Activated T-cell treated with anti-CD3 and anti-CD28 coated beads, Interleukin-2, amount 50 U/mL, for 72 hours (primary cell): ENCODE results near the gene RBMS3. TPM values are rescaled to one million over a fixed set of nuclear protein-coding genes. Genes with fewer than 3 reads are reported as not detected.
"Not testable (repeated sequence)": the region's sequence is repeated elsewhere in the genome, so short reads cannot be mapped to it uniquely, and the experiment has no call there.

ENCODE experiments used
- ATAC-seq, 2 donors: fragments of 150-1000 bp; cut with Tn5 transposase; replicated peaks in 1 of 2; 2 replicates each; pipeline ENCODE4 v1.10.0; 2021; ENCODE audit warnings: moderate library complexity in 2 of 2, mild to moderate bottlenecking in 1 of 2
- DNase-seq, 2 donors: peaks; one replicate each; pipeline ENCODE4 v3.0.0; 2021 to 2022; ENCODE audit warnings: mixed read lengths in 1 of 2
- H3K27ac Mint-ChIP-seq: one replicate; pipeline ENCODE4 v1.8.0; 2022; ENCODE audit warnings: mild to moderate bottlenecking, moderate library complexity, mixed read lengths
- H3K27me3 Mint-ChIP-seq: one replicate; pipeline ENCODE4 v1.8.0; 2022; ENCODE audit warnings: low read depth, mixed read lengths
- H3K36me3 Mint-ChIP-seq, 2 donors: one replicate each; pipeline ENCODE4 v1.8.0; 2022; ENCODE audit warnings: mixed read lengths in 2 of 2, mild to moderate bottlenecking in 1 of 2; ENCODE audit not compliant: insufficient read depth in 2 of 2
- H3K4me1 Mint-ChIP-seq: one replicate; pipeline ENCODE4 v1.8.0; 2022; ENCODE audit warnings: low read depth, mixed read lengths
- H3K4me3 Mint-ChIP-seq, 2 donors: one replicate each; pipeline ENCODE4 v1.8.0; 2022; ENCODE audit warnings: mild to moderate bottlenecking in 2 of 2, mixed read lengths in 2 of 2, moderate library complexity in 2 of 2
- H3K9me3 Mint-ChIP-seq, 2 donors: one replicate each; pipeline ENCODE4 v1.8.0; 2022; ENCODE audit warnings: mixed read lengths in 2 of 2
- total RNA-seq, 2 donors: library from RNA; stranded (reverse); gene quantifications; one replicate each; pipeline ENCODE4 v1.2.3, GENCODE V29; 2022

Gene RBMS3
- total RNA-seq, 2 donors from 2014 or later: 2.5 to 3.0 TPM

GRCh38 chr3:29796808-29797207 is 515.9 kb downstream of the RBMS3 start:
- DNase-seq (no peak), ATAC-seq (no peak)
- Mint-ChIP-seq H3K4me1 (no peaks in the 10 kb centered on the region), H3K27ac (no peak overlapping the region), H3K36me3 (no peaks in the 10 kb centered on the region), H3K4me3 (no peak overlapping the region), H3K9me3 (no peaks in the 10 kb centered on the region), H3K27me3 (no peaks in the 10 kb centered on the region)

GRCh38 chr3:29802057-29802456 is 521.2 kb downstream of the RBMS3 start:
- Mint-ChIP-seq H3K36me3 (no peaks in the 10 kb centered on the region), H3K4me3 (no peak overlapping the region), H3K4me1 (no peaks in the 10 kb centered on the region), H3K27me3 (no peaks in the 10 kb centered on the region), H3K27ac (no peak overlapping the region), H3K9me3 (no peaks in the 10 kb centered on the region)
- ATAC-seq (no peak), DNase-seq (no peak)

GRCh38 chr3:29804044-29804443 is 523.2 kb downstream of the RBMS3 start:
- Mint-ChIP-seq H3K4me3 (no peak overlapping the region), H3K4me1 (no peaks in the 10 kb centered on the region), H3K9me3 (no peaks in the 10 kb centered on the region), H3K27me3 (no peaks in the 10 kb centered on the region), H3K27ac (no peak overlapping the region), H3K36me3 (no peaks in the 10 kb centered on the region)
- ATAC-seq (no peak), DNase-seq (no peak)

GRCh38 chr3:29805757-29806156 is 524.9 kb downstream of the RBMS3 start:
- no peak overlapping the region for H3K27ac Mint-ChIP-seq

GRCh38 chr3:29808324-29808723 is 527.5 kb downstream of the RBMS3 start:
- DNase-seq, H3K4me1 Mint-ChIP-seq, H3K27me3 Mint-ChIP-seq, H3K36me3 Mint-ChIP-seq, H3K27ac Mint-ChIP-seq, H3K4me3 Mint-ChIP-seq, ATAC-seq, H3K9me3 Mint-ChIP-seq: not testable (repeated sequence)

More at GRCh38 chr3:29805757-29806156, 524.9 kb downstream of the RBMS3 start:
- Mint-ChIP-seq H3K27me3 (no peaks in the 10 kb centered on the region), H3K4me1 (no peaks in the 10 kb centered on the region), H3K4me3 (no peak overlapping the region), H3K9me3 (no peaks in the 10 kb centered on the region), H3K36me3 (no peaks in the 10 kb centered on the region)
- DNase-seq (no peak), ATAC-seq (no peak)

GRCh38 chr3:29822071-29822470 is 541.2 kb downstream of the RBMS3 start:
- Mint-ChIP-seq H3K27me3 (peaks cover 8% of the 10 kb centered on the region), H3K36me3 (no peaks in the 10 kb centered on the region), H3K4me1 (no peaks in the 10 kb centered on the region), H3K9me3 (peaks cover 1 to 3% of the 10 kb centered on the region in 2 donors), H3K4me3 (no peak overlapping the region), H3K27ac (no peak overlapping the region)
- ATAC-seq: peak in 1 of 2 donors; percentile 45
- DNase-seq: no peak

- peak in 1 of 2 donors; percentile 23 for ATAC-seq
- H3K27me3 Mint-ChIP-seq: peaks cover 8% of the 10 kb centered on the region
- peaks cover 1 to 3% of the 10 kb centered on the region in 2 donors for H3K9me3 Mint-ChIP-seq
- no peak for DNase-seq
- H3K27ac Mint-ChIP-seq: no peak overlapping the region
- H3K4me3 Mint-ChIP-seq: no peak overlapping the region
- H3K36me3 Mint-ChIP-seq: no peaks in the 10 kb centered on the region
- no peaks in the 10 kb centered on the region for H3K4me1 Mint-ChIP-seq
Observed at GRCh38 chr3:29823233-29823632, 542.4 kb downstream of the RBMS3 start.

- no peak for DNase-seq
- H3K27me3 Mint-ChIP-seq: peaks cover 8% of the 10 kb centered on the region
- peaks cover 1 to 3% of the 10 kb centered on the region in 2 donors for H3K9me3 Mint-ChIP-seq
- H3K36me3 Mint-ChIP-seq: no peaks in the 10 kb centered on the region
- no peak overlapping the region for H3K27ac Mint-ChIP-seq
- no peak for ATAC-seq
- no peak overlapping the region for H3K4me3 Mint-ChIP-seq
- no peaks in the 10 kb centered on the region for H3K4me1 Mint-ChIP-seq
Observed at GRCh38 chr3:29826712-29827111, 545.8 kb downstream of the RBMS3 start.

GRCh38 chr3:29827756-29828155 is 546.9 kb downstream of the RBMS3 start:
- no peak for ATAC-seq
- Mint-ChIP-seq H3K4me3 (no peak overlapping the region), H3K36me3 (no peaks in the 10 kb centered on the region), H3K9me3 (peaks cover 1 to 2% of the 10 kb centered on the region in 2 donors), H3K27me3 (peaks cover 8% of the 10 kb centered on the region), H3K4me1 (no peaks in the 10 kb centered on the region), H3K27ac (no peak overlapping the region)
- no peak for DNase-seq

GRCh38 chr3:29829340-29829739 is 548.5 kb downstream of the RBMS3 start:
- H3K27me3 Mint-ChIP-seq: peaks cover 8% of the 10 kb centered on the region
- DNase-seq (no peak), ATAC-seq (no peak)
- no peak overlapping the region for H3K4me3 Mint-ChIP-seq
- no peak overlapping the region for H3K27ac Mint-ChIP-seq
- no peaks in the 10 kb centered on the region for H3K4me1 Mint-ChIP-seq
- no peaks in the 10 kb centered on the region for H3K36me3 Mint-ChIP-seq
- peaks cover 2 to 3% of the 10 kb centered on the region in 2 donors for H3K9me3 Mint-ChIP-seq

- Mint-ChIP-seq H3K4me3 (no peak overlapping the region), H3K4me1 (no peaks in the 10 kb centered on the region), H3K36me3 (no peaks in the 10 kb centered on the region), H3K27ac (no peak overlapping the region), H3K9me3 (no peaks in the 10 kb centered on the region), H3K27me3 (peaks cover 17% of the 10 kb centered on the region)
- ATAC-seq: no peak
- no peak for DNase-seq
Observed at GRCh38 chr3:29850641-29851040, 569.8 kb downstream of the RBMS3 start.

GRCh38 chr3:29852767-29853166 is 571.9 kb downstream of the RBMS3 start:
- Mint-ChIP-seq H3K27me3 (peaks cover 16% of the 10 kb centered on the region), H3K4me3 (no peak overlapping the region), H3K4me1 (no peaks in the 10 kb centered on the region), H3K9me3 (no peaks in the 10 kb centered on the region), H3K36me3 (no peaks in the 10 kb centered on the region), H3K27ac (no peak overlapping the region)
- no peak for ATAC-seq
- DNase-seq: no peak

GRCh38 chr3:29853841-29854397 is 573.0 kb downstream of the RBMS3 start:
- no peak for ATAC-seq
- Mint-ChIP-seq H3K4me3 (no peak overlapping the region), H3K4me1 (no peaks in the 10 kb centered on the region), H3K27ac (no peak overlapping the region), H3K9me3 (no peaks in the 10 kb centered on the region), H3K27me3 (peaks cover 10% of the 10 kb centered on the region), H3K36me3 (no peaks in the 10 kb centered on the region)
- no peak for DNase-seq

GRCh38 chr3:29854821-29855220 is 574.0 kb downstream of the RBMS3 start:
- Mint-ChIP-seq H3K9me3 (no peaks in the 10 kb centered on the region), H3K27me3 (peaks cover 10% of the 10 kb centered on the region), H3K36me3 (no peaks in the 10 kb centered on the region), H3K4me3 (no peak overlapping the region), H3K4me1 (no peaks in the 10 kb centered on the region), H3K27ac (no peak overlapping the region)
- ATAC-seq (no peak), DNase-seq (no peak)
